GM21529 (cell line): ENCODE measurements around the gene FRMD3.
A peak's percentile ranks its signal among the peaks of the same experiment; 100 is the strongest.

Source experiments
- ATAC-seq: cut with Tn5 transposase; IDR thresholded peaks from one replicate; pipeline ENCODE4 v1.9.1; 2021; ENCODE audit not compliant: unreplicated experiment

Gene FRMD3

GRCh38 chr9:83538172-83538889 lies at the start of gene FRMD3:
Gene FRMD3 (minus strand): TSS chr9:83538401. CDS start chr9:83538231, 170 bp downstream.
- peak; percentile 51 for ATAC-seq

- no peak for ATAC-seq
These were observed 46.8 kb upstream of the FRMD3 start for GRCh38 chr9:83584995-83585394.

DNA sequence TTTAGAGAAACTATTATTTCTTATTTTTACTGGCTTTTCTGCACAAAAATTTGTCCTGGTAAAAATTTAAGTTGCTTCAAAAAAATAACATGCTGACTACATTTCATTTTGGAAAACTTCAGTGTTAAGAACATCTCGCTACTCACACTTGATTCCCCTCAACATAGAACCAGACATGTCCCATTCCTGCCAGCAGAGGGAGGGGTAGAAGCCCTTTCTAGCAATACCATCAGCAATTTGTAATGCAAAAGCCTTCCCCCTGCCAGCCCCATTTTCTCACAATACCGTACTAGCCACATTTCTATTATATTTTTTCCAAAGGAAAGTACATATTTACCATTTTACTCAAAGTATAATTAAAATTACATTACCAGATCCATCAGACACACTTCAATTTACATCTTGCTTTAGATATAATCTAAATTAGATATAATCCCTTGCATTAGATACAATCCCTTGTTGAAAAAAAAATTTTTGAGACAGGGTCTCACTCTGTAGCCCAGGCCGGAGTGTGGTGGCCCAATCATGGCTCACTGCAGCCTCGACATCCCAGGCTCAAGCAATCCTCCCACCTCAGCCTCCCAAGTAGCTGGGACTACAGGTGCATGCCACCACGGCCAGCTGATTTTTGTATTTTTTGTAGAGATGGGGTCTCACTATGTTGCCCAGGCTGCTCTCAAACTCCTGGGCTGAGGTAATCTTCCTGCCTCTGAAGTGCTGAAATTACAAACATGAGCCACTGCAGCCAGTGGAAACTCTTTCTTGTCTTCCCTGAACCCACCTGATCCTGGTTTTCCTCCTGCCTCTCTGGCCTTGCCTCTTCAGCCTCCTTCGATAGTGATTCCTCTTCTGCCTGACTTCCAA lies 45.2 kb upstream of the FRMD3 start:
- ATAC-seq: peak; percentile 85

DNA sequence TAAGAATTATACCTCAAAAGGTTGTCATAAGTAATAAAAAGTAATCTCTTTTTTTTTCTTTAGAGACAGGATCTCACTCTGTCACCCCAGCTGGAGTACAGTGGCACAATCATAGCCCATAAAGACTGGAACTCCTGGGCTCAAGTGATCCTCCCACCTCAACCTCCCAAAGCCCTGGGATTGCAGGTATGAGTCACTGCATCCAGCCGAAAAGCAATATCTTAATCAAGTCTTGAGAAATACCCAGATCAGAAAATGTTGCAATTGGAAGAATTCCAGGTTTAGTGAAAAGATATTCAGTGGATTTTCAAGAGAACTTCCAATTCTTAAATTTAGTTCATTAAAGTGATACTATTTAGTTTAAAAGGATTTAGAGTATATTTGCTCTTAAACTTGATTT lies 43.8 kb upstream of the FRMD3 start:
- ATAC-seq: no peak

DNA sequence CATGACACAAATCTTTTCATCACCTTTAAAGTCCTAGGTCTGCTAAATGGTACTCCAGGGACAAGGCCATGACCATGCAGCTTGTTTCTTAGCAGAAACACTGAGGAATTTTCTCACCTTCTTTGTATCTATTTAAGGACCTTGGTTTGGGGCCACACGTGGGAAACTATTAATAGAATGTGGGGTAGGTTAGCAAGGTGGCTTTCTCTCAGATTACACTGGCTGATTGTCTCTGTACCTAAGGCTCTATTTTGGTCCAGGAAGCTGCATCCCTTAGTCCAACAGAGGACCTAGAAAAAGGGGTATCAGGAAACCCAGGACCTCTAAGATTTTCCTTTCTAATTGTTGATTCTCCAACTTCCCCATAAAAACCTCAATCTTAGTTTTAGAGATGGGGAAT lies 36.3 kb upstream of the FRMD3 start:
- no peak for ATAC-seq

DNA sequence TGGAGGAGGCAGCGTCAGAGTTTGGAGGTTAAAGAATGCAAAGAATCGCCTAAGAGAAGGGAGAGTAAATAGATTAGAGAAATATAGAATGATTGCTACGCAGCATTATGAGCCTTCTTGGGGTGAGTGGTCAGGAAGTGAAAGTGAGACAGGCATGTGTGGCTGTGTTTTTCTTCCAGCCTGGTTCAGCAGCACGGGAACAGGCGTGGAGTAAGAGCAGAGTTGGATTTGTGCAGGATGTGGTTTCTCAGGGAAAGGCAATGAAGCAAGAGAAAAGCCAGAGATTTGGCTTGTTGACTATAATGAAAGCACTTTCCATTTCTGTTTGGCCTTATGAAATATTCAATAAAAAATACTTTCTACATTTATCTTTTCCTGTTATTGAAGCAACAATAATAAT lies 34.3 kb upstream of the FRMD3 start:
- ATAC-seq: no peak

DNA sequence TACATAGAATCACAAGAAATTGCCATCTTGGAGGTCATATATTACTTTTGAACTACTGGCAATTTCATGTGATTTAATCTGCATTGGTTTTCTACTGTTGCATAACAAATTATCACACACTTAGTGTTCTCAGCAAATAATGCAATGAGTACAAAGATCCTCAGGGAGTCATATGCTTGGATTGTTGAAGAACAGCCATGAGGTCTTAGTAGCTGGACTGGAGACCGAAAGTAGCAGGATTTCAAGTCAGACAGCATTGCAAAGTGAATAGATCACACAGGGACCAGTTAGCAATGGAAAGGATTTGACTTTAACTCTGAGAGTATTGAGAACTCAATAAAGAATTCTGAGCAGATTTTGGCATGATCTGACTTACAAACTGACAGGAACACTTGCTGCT lies 32.2 kb upstream of the FRMD3 start:
- ATAC-seq: no peak

DNA sequence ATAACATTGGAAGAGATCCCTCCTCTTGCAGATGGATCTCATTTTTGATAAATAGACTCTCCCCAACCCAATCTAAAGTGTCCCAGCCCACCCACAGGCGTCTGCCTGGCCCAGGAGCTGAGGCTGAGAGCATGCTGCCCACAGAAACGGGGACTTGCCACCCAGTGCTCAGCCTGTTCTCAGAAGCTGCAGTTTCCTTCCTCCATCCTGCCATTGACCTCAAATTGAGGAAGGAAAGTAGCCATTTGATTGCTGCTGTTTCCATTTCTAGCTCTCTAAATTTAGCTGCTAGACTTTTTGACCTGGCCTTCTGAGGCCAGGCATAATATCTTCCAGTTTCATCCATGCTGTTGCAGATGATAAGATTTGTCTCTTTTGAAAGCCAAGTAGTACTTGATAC lies 31.1 kb upstream of the FRMD3 start:
- ATAC-seq: no peak

DNA sequence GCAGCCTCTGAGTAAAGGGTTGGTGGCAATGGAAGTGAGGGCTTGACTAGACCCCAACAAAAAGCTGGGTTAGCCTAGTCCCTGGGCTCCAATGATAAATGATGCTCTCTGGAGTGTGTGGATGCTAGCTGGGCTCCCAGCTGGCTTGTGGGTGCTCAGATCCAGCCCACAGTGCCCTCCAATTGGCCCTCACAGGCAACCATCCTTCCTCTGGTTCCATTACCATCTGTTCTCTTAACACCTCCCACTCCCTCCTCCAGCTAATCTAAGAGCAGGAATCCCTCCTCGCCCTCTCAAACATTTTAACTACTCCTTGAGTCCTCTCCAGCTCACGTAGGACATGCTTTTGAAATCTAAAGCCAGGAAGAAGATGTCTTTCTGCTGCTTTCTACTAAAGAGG lies 25.2 kb upstream of the FRMD3 start:
- no peak for ATAC-seq

DNA sequence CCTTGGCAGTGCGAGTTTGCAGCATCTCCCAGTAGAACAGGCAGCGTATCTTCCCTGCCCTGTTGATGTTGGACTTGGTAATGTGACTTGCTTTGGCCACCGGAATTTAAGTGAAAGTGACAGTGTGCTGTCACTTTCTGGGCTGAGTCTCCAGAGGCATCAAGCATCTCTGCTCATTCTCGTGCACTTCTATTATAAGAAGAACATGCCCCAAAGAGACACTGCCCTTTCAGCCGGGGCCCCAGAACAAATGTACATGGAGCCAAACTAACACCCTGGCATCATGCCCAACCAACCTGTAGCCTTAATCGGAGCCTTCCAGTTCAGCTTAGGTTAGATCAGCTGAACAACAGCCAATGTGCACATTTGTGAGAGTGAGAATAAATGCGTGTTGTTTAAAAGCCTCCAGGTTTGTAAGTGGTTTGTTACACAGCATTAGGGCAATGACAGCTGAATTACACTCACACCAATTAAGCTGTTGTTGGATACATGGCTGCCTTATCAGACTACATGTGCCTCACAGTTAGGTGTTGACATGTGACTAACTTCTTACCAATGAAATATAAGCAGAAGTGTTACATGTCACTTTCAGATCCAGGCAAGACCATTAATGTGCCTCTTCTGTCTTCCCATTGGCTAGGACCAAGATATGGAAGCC lies 22.1 kb upstream of the FRMD3 start:
- no peak for ATAC-seq

DNA sequence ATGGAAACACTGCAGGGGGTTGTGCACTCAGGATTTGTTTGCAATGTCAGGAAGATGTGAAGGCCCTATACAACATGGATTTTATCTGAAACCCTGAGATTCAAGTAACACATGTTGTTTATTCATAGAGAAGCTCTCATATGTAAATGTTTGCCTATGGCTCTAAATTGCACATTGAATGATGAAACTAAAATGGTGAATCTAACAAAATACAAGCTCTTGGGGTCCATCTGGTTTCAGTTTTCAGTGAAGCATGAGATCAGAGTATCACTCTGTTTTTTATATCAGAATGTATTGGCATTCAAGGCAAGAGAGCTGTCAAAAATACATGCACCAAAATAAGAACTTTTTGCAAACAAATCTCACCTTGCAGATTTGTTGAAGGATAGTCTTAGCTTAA lies 19.6 kb upstream of the FRMD3 start:
- no peak for ATAC-seq

DNA sequence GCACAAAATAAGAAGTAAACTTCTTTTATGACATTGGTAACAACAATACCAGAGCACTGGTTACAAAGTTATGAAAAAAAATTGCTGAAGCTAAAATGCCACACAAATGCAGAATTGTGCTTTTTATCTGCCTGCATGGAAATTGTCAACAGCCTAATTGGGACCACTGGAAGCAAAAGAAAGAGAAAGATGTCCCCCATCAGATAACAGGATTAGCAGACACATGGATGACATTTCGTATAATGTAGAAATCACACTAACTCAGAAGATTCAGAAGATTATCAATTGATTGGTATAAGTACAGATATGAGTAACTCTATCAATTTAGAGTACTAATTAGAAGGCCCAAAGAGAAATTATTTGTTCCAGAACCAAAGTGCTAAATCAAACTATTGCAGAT lies 19.1 kb upstream of the FRMD3 start:
- no peak for ATAC-seq

GRCh38 chr9:83554278-83554677 lies 16.1 kb upstream of the FRMD3 start:
- no peak for ATAC-seq

DNA sequence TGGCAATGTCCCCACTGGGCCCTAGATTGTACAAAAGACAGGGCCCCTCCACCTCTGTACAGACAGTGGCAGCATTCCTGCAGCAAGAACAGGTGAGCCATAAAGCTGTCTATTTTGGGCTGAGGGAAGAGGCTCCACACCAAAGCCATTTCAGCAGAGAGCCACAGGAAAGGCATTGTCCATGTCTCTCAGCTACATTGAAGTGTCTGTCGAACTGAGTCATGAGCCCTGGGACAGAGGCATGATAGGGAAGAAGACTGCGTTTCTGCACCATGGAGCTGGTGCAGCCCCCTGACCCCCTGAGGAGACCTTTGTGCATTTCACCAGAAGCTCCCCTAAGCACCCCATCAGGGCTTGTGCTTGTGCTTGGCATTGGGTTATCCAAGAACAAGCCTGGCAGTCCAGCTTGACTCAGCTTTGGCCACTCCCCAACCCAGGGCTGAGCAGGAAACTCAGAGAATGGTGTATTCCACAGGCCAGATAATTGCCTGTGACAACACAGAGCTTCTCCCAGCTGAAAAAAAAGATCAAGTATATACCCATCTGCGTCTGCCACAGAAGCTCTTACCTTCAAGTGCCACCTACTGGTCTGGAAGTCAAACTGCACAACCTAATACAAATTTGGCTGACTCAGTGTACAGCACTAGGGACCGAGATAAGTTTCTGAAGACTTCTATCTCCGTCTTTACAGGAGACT lies 5.9 kb upstream of the FRMD3 start:
- peak; percentile 92 for ATAC-seq

GRCh38 chr9:83538890-83539238 lies 663 bp upstream of the FRMD3 start:
- ATAC-seq: no peak

GRCh38 chr9:83537331-83538171 lies 650 bp downstream of the FRMD3 start:
- no peak for ATAC-seq

DNA sequence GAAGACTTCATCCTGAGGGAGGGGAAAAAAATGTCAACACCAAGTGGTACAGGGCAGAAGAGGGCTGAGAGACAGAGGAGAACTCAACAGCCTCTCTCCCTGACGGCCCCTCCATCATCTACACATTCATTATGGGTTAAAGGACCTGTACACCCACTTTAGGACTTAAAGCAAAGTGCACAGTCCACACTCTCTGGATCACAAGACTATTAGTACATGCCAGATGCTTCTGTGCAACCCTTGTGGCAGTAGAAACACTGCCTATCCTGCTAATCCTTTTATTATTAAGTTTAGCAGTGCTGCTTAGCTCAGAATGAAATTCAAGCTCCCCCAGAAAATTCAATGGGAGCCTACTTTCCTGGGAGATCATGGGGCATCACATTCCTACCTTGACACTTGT lies 1.9 kb downstream of the FRMD3 start:
- ATAC-seq: no peak

- ATAC-seq: no peak
These were observed 2.5 kb downstream of the FRMD3 start for GRCh38 chr9:83535736-83536135.

DNA sequence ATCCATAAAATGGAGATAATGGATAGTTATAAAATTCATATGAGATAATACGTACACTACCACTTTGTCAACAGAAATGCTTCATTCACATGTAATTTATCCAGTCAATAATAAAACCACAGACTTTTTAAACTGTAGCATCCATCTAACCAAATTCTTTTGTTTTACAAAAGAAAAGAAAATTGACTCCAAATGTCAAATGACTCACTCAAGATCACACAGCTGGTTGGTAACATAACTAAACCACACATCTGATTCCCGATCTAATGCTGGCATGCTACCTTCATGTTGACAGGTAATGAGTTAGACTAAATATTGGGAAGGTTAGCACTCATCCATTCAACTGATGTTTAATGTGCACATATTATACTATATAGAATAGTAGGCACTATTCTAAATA lies 4.9 kb downstream of the FRMD3 start:
- ATAC-seq: no peak

DNA sequence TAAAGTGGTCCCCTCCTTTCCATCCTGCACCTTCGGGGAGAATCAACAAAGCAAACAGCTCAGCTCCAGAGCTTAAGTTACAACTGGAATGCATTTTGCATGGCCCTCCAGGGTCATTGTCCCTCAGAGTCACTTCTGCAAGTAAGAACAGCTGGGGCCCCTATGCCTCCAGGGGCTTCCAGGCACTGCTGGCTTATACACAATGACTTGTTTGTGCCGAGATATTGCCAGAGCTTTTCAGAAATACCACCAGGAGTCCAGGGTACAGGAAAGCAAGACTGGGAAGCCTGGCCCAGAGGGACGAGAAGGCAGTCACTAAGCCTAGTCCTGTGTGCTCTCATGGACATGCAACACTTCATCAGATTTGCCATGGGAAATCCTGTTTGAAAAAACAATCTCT lies 11.3 kb downstream of the FRMD3 start:
- no peak for ATAC-seq

DNA sequence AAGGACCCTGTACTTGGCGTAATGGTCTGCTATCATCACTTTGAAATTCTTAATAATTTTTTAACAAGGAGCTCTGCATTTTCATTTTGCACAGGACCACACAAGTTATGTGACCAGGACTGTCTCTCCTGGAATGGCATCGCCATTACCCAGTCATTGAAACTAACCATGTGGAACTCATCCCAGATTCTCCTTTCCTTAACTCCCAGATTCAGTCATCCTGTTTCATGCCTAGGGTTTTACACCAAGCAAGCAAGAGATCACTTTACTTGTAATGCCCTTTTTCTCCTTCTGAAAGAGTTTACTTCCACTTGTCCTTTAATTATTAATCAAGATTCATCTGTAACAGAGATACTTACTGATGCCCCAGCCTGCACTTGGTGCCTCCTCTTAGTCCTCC lies 12.0 kb downstream of the FRMD3 start:
- no peak for ATAC-seq
